SH-SY5Y (cell line): ENCODE results near the gene WIPF1.

Source experiments
- GATA2 ChIP-seq: IDR thresholded peaks from 2 replicates; pipeline ENCODE4 v1.6.1; 2011; ENCODE audit warnings: mild to moderate bottlenecking, low read depth, low read length
- GATA3 ChIP-seq: IDR thresholded peaks from 2 replicates; pipeline ENCODE4 v1.6.1; 2011; ENCODE audit warnings: low read depth, mild to moderate bottlenecking, low read length, moderate library complexity

The WIPF1 gene

GRCh38 chr2:174630107-174630506 lies 32.5 kb upstream of the WIPF1 start:
- TF ChIP-seq GATA2 (no peak), GATA3 (no peak)

- TF ChIP-seq GATA3 = no peak
- no peak for TF ChIP-seq GATA2
These were observed 31.9 kb upstream of the WIPF1 start for GRCh38 chr2:174629506-174629905.

GRCh38 chr2:174628528-174629169 lies 31.0 kb upstream of the WIPF1 start:
- TF ChIP-seq GATA3 (no peak), GATA2 (no peak)

GRCh38 chr2:174627216-174627615 lies 29.6 kb upstream of the WIPF1 start:
- TF ChIP-seq GATA3 (no peak), GATA2 (no peak)

DNA sequence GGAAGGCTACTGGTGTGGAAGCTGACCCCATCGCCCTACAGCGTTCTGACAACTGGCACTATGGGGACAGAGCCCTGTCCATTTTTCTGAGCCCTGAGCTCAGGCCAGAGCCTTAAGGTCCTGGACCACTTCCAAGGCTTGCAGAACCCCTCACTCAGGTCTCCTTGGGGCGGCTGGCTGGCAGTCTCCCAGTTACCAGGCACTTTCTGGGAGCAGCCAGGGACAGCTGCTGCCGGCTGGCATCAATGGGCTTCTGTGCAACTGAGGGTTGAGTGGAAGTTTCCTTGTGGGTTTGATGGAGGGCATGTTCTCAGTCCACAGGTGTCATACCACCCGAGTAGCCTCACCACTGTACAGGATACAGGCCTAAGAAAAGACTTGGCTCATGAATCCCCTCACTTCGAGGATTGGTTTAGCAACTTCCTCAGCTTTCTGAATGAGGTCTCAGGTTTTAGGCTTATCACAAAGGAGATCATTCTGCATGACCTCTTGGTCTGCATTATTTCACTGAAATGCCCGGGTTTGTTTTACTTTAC lies 27.4 kb upstream of the WIPF1 start:
- TF ChIP-seq GATA2 = no peak
- no peak for TF ChIP-seq GATA3

- TF ChIP-seq GATA2 (no peak), GATA3 (no peak)
These were observed 26.1 kb upstream of the WIPF1 start for GRCh38 chr2:174623690-174624089.

DNA sequence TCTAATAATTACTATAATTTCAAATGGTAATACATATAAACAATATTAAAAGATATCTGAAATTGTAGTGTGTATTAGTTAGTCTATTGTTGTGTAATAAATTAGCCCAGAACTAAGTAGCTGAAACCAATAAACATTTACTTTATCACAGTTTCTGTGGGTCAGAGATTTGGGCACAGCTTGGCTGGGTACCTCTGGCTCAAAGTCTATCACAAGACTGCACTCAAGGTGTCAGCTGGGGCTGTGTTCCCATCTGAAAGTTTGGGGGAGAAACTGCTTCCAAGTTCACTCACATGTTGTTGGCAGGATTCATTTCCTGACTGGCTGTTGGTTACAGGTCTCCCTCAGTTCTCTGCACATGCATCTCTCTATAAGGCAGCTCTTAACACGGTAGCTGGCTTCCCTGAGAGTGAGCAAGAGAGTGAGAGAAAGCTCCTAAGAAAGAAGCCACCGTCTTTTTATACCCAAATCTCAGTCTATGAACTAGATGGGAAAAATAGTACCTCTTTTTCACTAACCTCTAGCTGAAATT lies 25.6 kb upstream of the WIPF1 start:
- TF ChIP-seq GATA3 (no peak), GATA2 (no peak)

DNA sequence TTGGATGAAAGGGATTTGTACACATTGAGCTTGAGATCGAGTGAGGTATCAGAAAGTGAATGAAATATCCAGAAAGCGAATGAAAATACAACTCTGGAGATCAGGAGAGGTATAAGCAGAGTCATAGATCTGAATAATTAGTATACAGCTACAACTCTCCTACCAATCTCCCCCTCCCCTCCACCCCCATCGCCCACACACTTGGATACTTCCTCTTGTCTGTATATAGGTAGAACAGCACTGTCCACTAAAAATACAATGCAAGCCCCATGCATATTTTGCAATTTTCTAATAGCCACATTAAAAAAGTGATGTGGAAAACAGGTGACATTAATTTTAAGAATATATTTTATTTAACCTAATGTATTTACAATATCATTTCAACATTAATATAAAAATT lies 23.7 kb upstream of the WIPF1 start:
- TF ChIP-seq GATA3 (no peak), GATA2 (no peak)

- TF ChIP-seq GATA3 (no peak), GATA2 (no peak)
These were observed 20.6 kb upstream of the WIPF1 start for GRCh38 chr2:174618179-174618578.

DNA sequence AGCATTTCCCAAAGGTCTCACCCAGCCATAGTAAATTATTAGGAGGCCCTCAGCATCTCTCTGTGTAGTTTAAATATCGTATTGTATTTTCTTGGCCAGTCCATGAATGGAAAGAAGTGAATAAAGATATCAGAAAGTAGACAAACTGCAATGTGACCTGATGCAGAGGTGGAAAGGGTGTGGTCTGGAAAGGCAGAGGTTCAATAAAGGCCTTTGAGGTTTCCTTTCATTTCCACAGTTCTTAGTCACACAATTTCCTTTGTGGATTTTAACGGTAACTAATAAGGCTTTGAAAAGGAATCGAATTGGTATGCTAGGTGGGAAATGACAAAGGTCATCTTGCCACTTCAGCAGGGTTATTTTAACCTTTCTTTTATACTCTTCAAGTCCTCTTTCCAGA lies 20.1 kb upstream of the WIPF1 start:
- no peak for TF ChIP-seq GATA2
- TF ChIP-seq GATA3 = no peak

DNA sequence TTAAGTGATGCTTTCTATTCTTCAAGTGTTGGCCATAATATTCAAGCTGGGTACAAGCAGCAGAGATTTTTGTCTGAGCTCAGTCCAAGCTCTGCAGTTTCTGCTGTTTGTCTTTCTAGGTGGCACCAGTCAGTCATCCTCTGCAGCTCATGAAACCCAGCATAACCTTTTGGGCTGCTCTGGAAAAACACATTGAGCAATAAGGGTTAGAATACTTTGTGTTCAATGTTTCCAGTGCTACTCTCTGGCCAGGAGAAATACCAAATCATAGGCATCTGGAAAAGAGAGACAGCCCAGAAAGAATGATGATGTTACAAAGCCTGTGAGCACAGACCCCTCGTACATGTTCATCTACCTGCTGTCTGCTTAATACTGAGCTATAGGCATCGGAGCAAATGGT lies 19.5 kb upstream of the WIPF1 start:
- TF ChIP-seq GATA3 (no peak), GATA2 (no peak)

GRCh38 chr2:174615871-174616436 lies 18.4 kb upstream of the WIPF1 start:
- TF ChIP-seq GATA3 (no peak), GATA2 (no peak)

GRCh38 chr2:174614261-174614660 lies 16.7 kb upstream of the WIPF1 start:
- TF ChIP-seq GATA2 (no peak), GATA3 (no peak)

DNA sequence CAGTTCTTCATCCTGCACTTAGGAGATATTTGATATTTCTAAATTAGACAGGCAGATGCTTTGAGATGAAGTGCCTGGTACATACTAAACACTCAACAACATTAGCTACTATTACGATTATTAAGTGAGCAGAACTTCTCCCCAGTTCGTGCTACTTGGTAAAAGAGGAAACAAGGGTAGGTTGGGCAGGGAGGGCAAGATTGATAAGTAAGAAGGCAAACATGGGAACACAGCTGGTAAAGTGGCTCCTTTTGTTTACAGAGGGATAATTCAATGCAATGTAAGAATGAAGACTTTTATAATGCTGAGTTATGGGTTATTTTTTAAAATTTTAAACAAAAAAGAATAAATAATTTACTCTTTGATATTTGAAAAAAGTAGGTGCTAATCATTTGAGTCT lies 15.9 kb upstream of the WIPF1 start:
- no peak for TF ChIP-seq GATA3
- TF ChIP-seq GATA2 = no peak

- no peak for TF ChIP-seq GATA2
- TF ChIP-seq GATA3 = no peak
These were observed 15.4 kb upstream of the WIPF1 start for GRCh38 chr2:174612970-174613369.
